ENCODE data around the gene HK2.

The HK2 gene

DNA sequence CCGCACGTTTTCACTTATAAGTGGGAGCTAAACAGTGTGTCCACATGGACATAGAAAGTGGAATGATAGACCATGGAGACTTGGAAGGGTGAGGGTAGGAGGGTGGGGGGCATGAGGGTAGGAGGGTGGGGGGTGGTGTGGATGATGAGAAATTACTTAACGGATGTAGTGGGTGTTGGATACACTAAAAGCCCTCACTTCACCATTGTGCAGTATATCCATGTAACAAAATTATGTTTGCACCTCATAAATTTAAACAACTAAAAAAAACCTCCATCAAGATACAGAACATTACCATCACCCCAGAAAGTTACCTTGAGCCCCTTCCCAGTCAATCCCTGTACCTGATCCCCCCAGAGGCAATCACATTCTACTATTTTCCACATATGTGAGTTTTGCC lies 26.2 kb downstream of the HK2 start:
- no peak for DNase-seq

- no peak for DNase-seq
These were observed 26.6 kb downstream of the HK2 start for GRCh38 chr2:74860521-74860920.

DNA sequence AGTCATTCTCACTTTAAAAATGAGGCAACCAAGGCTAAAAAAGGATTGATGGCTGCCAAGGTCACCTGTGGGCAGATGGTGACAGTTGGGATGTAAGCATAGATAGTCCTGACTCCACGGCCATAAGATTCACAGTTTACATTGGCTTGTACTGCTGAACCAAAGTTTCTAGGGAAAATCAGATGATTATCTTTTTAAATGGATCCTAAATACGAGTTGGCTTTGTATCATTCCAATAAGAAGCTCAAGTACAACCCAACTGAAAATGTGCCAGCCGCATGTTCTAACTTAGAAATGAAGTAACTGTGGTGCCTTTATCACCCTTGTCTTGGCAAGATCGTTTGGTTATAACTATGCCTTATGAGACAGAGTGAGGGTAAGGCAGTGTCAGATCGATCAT lies 27.6 kb downstream of the HK2 start:
- DNase-seq: no peak

DNA sequence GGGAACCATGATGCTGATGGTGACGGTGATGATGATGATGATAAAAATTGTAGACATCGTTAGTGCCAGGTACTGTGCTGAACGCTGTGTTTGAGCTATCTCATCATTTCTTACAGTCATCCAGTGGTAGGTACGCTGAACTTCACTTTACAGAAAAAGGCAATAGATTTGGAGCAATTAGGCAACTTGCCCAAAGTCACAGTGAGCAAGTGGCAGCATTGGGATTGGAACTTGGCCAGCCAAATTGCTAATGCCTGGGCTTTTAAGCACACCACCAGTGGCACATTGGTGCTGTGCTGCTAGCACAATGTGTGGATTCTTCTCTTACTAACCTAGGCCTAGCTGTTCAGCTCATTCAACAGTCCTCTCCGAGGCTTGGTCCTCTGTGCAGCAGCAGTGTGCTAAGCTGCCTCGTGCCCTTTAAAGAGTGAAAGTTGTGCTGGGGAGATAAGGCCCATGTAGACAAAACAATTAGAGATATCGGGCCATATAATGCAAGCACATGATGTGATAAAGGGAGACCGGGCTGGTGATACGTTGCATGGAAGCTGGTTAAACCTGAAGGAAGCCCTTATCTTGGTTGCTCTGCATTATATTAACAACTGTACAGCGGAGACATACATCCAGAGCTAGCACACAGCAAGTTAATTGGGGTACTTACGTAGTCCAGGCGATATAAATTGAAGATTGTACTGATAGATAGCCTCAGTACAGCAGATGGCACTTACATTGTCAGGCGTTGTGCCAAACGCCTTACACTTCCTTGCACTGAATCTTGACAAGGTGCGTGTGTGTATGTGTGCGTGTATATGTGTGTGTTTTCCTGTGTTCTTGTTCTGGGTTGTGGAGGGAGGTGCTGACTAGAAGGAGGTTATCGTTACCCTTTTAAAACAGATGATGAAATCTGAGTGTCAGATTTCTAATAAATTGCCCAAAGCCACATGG lies 28.4 kb downstream of the HK2 start:
- no peak for DNase-seq

GRCh38 chr2:74863802-74864248 lies 29.9 kb downstream of the HK2 start:
- DNase-seq: no peak

- DNase-seq: no peak
These were observed 31.1 kb downstream of the HK2 start for GRCh38 chr2:74864728-74865722.

GRCh38 chr2:74865770-74866674 lies 32.1 kb downstream of the HK2 start:
- no peak for DNase-seq

GRCh38 chr2:74867841-74868658 lies 34.1 kb downstream of the HK2 start:
- DNase-seq: no peak

DNA sequence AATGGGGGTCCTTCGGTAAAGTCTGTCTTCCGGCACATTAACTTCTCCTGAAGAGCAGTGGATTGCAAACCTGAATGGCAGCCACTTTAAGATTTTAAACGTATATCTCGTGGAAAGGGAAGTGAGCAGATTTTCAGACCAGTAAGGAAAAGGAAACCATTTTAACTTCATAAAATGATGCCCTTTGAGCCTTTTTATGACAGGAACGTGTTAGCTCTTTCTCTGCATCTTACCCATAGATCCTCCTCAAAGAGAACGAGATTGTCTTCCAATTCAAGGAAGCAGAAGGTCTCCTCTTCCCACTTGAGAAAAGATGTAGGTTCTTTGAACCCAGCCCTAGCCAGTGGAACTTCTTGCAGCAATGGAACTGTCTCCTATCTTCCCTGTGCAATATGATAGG lies 35.6 kb downstream of the HK2 start:
- no peak for DNase-seq

- DNase-seq: no peak
These were observed 37.0 kb downstream of the HK2 start for GRCh38 chr2:74870951-74871350.

- no peak for DNase-seq
These were observed 37.5 kb downstream of the HK2 start for GRCh38 chr2:74871414-74871813.

DNA sequence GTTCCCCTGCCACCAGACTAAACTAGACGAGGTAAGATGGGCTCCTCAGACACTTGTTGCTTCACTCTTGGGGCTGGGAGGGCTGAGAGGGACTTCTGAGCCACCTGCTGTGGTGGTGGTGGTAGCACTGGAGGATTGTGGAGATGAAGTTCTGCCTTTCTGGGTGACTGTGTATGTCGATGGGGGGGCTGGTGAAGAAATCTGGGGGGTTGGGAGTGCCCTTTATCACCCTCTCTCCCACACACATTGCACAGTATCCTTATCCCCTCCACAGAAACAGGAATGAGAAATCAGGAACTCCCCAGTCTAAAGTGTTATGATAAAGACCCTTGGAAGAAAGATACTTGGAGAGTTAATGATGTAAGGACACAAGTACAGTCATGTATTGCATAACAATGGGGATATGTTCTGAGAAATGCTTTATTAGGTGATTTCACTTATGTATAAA lies 38.5 kb downstream of the HK2 start:
- no peak for DNase-seq

DNA sequence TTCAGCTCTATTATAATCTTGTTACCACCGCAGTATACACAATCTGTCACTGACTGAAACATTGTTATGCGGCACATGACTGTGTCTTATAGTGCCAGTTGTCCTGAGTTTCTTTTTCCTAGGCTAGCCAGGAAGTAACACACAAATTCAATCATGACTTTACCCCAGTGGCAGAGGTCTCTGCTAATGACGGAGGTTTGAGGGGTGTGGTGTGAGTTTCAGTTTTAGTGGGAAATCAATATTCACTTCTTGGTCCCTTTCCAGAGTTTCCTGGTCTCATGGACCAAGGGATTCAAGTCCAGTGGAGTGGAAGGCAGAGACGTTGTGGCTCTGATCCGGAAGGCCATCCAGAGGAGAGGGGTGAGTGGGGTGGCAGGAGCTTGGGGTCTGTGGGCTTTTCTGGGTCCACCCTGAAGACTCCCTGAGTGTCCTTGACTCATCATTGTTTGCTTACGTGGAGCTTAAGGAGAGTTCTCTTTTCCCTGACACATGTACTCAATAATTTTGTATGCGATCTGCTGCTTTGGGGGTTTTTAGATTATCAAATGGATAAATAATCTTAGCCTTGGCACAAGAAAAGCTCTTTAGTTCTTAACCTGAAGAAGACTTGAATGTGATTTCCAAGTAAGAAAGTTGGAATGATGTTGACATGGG lies 39.2 kb downstream of the HK2 start:
- DNase-seq: no peak

DNA sequence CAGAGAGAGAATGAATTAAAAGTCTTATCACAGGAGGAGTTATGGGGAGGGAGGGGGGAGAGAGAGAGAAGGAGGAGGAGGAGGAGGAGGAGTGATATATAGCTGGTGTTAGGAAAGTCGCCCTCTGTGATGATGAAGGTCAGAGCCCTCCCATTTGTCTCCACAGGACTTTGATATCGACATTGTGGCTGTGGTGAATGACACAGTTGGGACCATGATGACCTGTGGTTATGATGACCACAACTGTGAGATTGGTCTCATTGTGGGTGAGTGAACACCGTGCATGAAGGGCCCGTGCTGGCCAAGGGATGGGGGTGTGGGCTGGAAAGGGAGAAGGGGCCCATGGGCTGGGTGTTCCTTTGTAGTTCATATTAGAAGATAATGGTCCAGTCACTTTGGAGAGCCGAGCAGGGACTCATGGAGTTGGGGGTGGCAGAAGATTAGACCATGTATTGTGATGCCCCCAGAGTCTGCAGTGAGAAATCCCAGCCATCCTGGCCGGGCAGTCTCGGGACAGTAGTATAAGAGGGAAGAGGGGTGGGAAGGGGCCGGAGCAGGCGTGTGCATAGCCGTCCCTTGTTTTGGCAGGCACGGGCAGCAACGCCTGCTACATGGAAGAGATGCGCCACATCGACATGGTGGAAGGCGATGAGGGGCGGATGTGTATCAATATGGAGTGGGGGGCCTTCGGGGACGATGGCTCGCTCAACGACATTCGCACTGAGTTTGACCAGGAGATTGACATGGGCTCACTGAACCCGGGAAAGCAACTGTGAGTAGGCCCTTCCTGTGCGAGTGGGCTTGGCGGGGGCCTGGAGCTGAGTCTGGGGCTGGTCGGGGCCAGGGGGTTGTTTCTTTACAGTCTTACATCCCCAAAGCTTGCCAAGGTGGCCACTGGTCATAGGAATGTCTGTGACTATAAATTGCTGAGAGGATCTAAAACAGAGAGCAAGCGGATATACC lies 40.0 kb downstream of the HK2 start:
- DNase-seq: no peak

DNA sequence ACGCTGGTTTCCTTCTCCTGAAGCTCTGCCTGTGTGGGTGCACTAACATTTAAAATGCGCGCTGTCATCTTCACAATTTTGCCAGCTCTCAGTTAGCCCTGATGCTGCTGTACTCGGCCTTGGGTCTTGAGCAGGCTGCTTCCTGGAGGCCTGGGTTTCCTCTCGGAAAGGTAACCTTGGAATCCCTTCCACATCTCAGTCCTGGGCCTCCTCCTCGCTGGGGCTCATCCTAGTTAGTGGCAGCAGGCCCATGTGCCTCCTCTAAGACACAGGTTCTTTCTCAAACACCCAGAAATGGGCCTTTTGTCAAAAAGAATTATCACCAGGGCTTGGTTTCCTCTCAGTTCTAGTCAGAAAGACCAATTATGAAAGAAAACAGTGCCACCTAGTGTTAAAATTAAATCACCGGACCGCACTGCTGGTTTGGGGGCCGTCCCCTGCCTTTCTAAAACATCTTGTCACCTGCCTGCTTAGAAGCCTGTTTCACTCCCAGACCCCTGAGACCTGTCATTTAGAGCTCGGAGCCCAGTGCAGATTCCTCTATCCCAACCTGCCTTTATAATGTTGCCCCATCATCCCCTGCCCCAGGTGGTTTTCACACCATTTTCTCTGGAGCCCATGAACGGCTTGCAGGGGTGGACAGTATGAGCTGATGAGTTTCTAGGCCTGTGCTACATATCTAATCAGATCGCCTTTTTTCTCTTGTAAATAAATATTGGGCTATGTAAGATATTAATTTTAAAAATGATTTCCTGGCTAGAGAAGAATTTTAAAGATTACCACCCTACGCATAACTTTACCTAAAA lies 42.4 kb downstream of the HK2 start:
- peak; percentile 77 for DNase-seq

DNA sequence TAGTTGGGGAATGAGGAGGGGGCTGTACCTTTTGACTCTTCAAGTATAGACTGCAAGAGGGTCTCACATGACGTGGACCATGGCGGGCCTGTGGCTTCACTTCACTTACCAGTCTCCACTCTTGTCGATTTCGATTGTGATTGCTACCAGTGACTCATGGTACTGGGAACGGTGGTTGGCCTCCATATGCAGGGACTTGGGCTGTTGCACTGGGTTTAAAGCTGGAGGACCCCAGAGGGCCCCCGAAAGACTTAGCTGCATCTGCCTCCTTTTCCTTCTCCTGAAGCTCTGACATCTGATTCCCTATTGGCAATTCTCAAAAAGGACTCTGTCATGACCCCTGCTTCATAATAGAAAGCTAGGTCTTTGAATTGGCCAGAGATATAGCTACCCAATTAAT lies 43.4 kb downstream of the HK2 start:
- no peak for DNase-seq

- no peak for DNase-seq
These were observed 44.0 kb downstream of the HK2 start for GRCh38 chr2:74877781-74878433.

GRCh38 chr2:74878551-74878950 lies 44.6 kb downstream of the HK2 start:
- no peak for DNase-seq

Measured in CD4-positive, alpha-beta T cell treated with Interleukin-12 subunit alpha and Interleukin-12 subunit beta, for 1 hour (primary cell).